Activated T-helper 1 cell treated with anti-CD3 and anti-CD28 coated beads, Interleukin-12 subunit alpha, Interleukin-12 subunit beta, Interleukin-2, Interleukin-4 antibody, amounts not matched to agents 30 ng/mL and 10 ng/mL and 1 ng/mL, durations not matched to agents 14 hours and 24 hours and 36 hours (primary cell): ENCODE results near the gene TTBK2. TPM values are rescaled to one million over a fixed set of nuclear protein-coding genes. Genes with fewer than 3 reads are reported as not detected.

Experiments
- DNase-seq: peaks from one replicate; pipeline ENCODE4 v3.0.0; 2021; ENCODE audit warnings: low spot score
- H3K27ac Mint-ChIP-seq: one replicate; pipeline ENCODE4 v1.8.0; 2021; ENCODE audit warnings: mild to moderate bottlenecking, mixed read lengths
- H3K27me3 Mint-ChIP-seq: one replicate; pipeline ENCODE4 v1.8.0; 2022; ENCODE audit warnings: mild to moderate bottlenecking, moderate library complexity, mixed read lengths; ENCODE audit not compliant: insufficient read depth
- H3K36me3 Mint-ChIP-seq: one replicate; pipeline ENCODE4 v1.8.0; 2021; ENCODE audit warnings: low read depth, mixed read lengths
- H3K4me1 Mint-ChIP-seq: one replicate; pipeline ENCODE4 v1.8.0; 2021; ENCODE audit warnings: low read depth, mixed read lengths
- H3K4me3 Mint-ChIP-seq: one replicate; pipeline ENCODE4 v1.8.0; 2021; ENCODE audit warnings: mild to moderate bottlenecking, moderate library complexity, mixed read lengths
- H3K9me3 Mint-ChIP-seq: one replicate; pipeline ENCODE4 v1.8.0; 2021; ENCODE audit warnings: mixed read lengths
- intact Hi-C: fragments of 100-400 bp; cut with micrococcal nuclease; formaldehyde crosslinking; loops from one replicate; pipeline ENCODE4 v1.15.1; 2024
- total RNA-seq: library from RNA; stranded (reverse); gene quantifications from 2 replicates; pipeline ENCODE4 v1.2.3, GENCODE V29; 2022

TTBK2 gene
- total RNA-seq, 1 donor from 2014 or later, result 11.4 TPM

- no peak overlapping the region for H3K4me3 Mint-ChIP-seq
- no peak for DNase-seq
- H3K27me3 Mint-ChIP-seq, result no peaks in the 10 kb centered on the region
- no peak overlapping the region for H3K27ac Mint-ChIP-seq
- H3K4me1 Mint-ChIP-seq, result no peaks in the 10 kb centered on the region
- no peaks in the 10 kb centered on the region for H3K9me3 Mint-ChIP-seq
- no peaks in the 10 kb centered on the region for H3K36me3 Mint-ChIP-seq
- intact Hi-C loops, result no loop called here
Observed at GRCh38 chr15:42845581-42845980, 75.0 kb downstream of the TTBK2 start.

- H3K9me3 Mint-ChIP-seq, result no peaks in the 10 kb centered on the region
- no peak overlapping the region for H3K27ac Mint-ChIP-seq
- no peak for DNase-seq
- intact Hi-C loops, result no loop called here
- H3K4me1 Mint-ChIP-seq, result no peaks in the 10 kb centered on the region
- no peak overlapping the region for H3K4me3 Mint-ChIP-seq
- no peaks in the 10 kb centered on the region for H3K36me3 Mint-ChIP-seq
- H3K27me3 Mint-ChIP-seq, result no peaks in the 10 kb centered on the region
Observed at GRCh38 chr15:42843699-42844098, 76.9 kb downstream of the TTBK2 start.

- Mint-ChIP-seq H3K27me3 (no peaks in the 10 kb centered on the region), H3K9me3 (no peaks in the 10 kb centered on the region)
Observed at GRCh38 chr15:42836251-42836650, 84.3 kb downstream of the TTBK2 start.

GRCh38 chr15:42832576-42832975 is 88.0 kb downstream of the TTBK2 start:
- Mint-ChIP-seq H3K9me3 (no peaks in the 10 kb centered on the region), H3K27me3 (no peaks in the 10 kb centered on the region), H3K4me3 (no peak overlapping the region), H3K27ac (no peak overlapping the region), H3K4me1 (no peaks in the 10 kb centered on the region), H3K36me3 (no peaks in the 10 kb centered on the region)
- no peak for DNase-seq
- intact Hi-C loops, result no loop called here

More at GRCh38 chr15:42836251-42836650, 84.3 kb downstream of the TTBK2 start:
- Mint-ChIP-seq H3K36me3 (no peaks in the 10 kb centered on the region), H3K4me3 (no peak overlapping the region), H3K4me1 (no peaks in the 10 kb centered on the region), H3K27ac (no peak overlapping the region)
- intact Hi-C loops, result no loop called here
- no peak for DNase-seq

- DNase-seq, result no peak
- no peak overlapping the region for H3K27ac Mint-ChIP-seq
- H3K36me3 Mint-ChIP-seq, result peaks cover 2% of the 10 kb centered on the region
- H3K4me1 Mint-ChIP-seq, result no peaks in the 10 kb centered on the region
- H3K4me3 Mint-ChIP-seq, result no peak overlapping the region
- H3K9me3 Mint-ChIP-seq, result no peaks in the 10 kb centered on the region
- intact Hi-C loops, result no loop called here
- H3K27me3 Mint-ChIP-seq, result no peaks in the 10 kb centered on the region
Observed at GRCh38 chr15:42826251-42826890, 94.2 kb downstream of the TTBK2 start.

GRCh38 chr15:42825599-42825998 is 95.0 kb downstream of the TTBK2 start:
- Mint-ChIP-seq H3K9me3 (no peaks in the 10 kb centered on the region), H3K4me3 (no peak overlapping the region), H3K27me3 (no peaks in the 10 kb centered on the region), H3K4me1 (no peaks in the 10 kb centered on the region), H3K27ac (no peak overlapping the region), H3K36me3 (peaks cover 6% of the 10 kb centered on the region)
- no peak for DNase-seq
- intact Hi-C loops, result no loop called here

GRCh38 chr15:42820811-42821210 is 99.8 kb downstream of the TTBK2 start:
- Mint-ChIP-seq H3K27ac (no peak overlapping the region), H3K36me3 (peaks cover 6% of the 10 kb centered on the region), H3K4me1 (no peaks in the 10 kb centered on the region), H3K27me3 (no peaks in the 10 kb centered on the region), H3K4me3 (no peak overlapping the region), H3K9me3 (no peaks in the 10 kb centered on the region)
- intact Hi-C loops, result no loop called here
- no peak for DNase-seq

GRCh38 chr15:42819786-42820185 is 100.8 kb downstream of the TTBK2 start:
- intact Hi-C loops, result no loop called here
- no peaks in the 10 kb centered on the region for H3K4me1 Mint-ChIP-seq
- DNase-seq, result no peak
- H3K27ac Mint-ChIP-seq, result no peak overlapping the region
- H3K27me3 Mint-ChIP-seq, result no peaks in the 10 kb centered on the region
- H3K4me3 Mint-ChIP-seq, result no peak overlapping the region
- H3K9me3 Mint-ChIP-seq, result no peaks in the 10 kb centered on the region
- peaks cover 6% of the 10 kb centered on the region for H3K36me3 Mint-ChIP-seq

- Mint-ChIP-seq H3K4me1 (no peaks in the 10 kb centered on the region), H3K36me3 (peaks cover 5% of the 10 kb centered on the region), H3K27me3 (no peaks in the 10 kb centered on the region), H3K27ac (no peak overlapping the region), H3K4me3 (no peak overlapping the region), H3K9me3 (no peaks in the 10 kb centered on the region)
- intact Hi-C loops, result no loop called here
- no peak for DNase-seq
Observed at GRCh38 chr15:42811433-42811832, 109.1 kb downstream of the TTBK2 start.

- no peak for DNase-seq
- H3K9me3 Mint-ChIP-seq, result no peaks in the 10 kb centered on the region
- no peaks in the 10 kb centered on the region for H3K4me1 Mint-ChIP-seq
- H3K4me3 Mint-ChIP-seq, result no peak overlapping the region
- no peak overlapping the region for H3K27ac Mint-ChIP-seq
- peaks cover 5% of the 10 kb centered on the region for H3K36me3 Mint-ChIP-seq
- intact Hi-C loops, result no loop called here
- no peaks in the 10 kb centered on the region for H3K27me3 Mint-ChIP-seq
Observed at GRCh38 chr15:42808913-42809312, 111.7 kb downstream of the TTBK2 start.

GRCh38 chr15:42805266-42805665 is 115.3 kb downstream of the TTBK2 start:
- H3K4me3 Mint-ChIP-seq, result no peak overlapping the region
- DNase-seq, result no peak
- intact Hi-C loops, result no loop called here

GRCh38 chr15:42804739-42805138 is 115.8 kb downstream of the TTBK2 start:
- Mint-ChIP-seq H3K9me3 (no peaks in the 10 kb centered on the region), H3K4me3 (no peak overlapping the region), H3K27ac (no peak overlapping the region), H3K36me3 (peaks cover 3% of the 10 kb centered on the region), H3K27me3 (no peaks in the 10 kb centered on the region), H3K4me1 (no peaks in the 10 kb centered on the region)
- DNase-seq, result no peak
- intact Hi-C loops, result loop anchor here (5.0 kb wide), 1 partner anchor 123 kb away; no protein-coding TSS in a partner anchor

More at GRCh38 chr15:42805266-42805665, 115.3 kb downstream of the TTBK2 start:
- Mint-ChIP-seq H3K36me3 (peaks cover 3% of the 10 kb centered on the region), H3K27me3 (no peaks in the 10 kb centered on the region), H3K9me3 (no peaks in the 10 kb centered on the region), H3K4me1 (no peaks in the 10 kb centered on the region), H3K27ac (no peak overlapping the region)

GRCh38 chr15:42803436-42803835 is 117.1 kb downstream of the TTBK2 start:
- H3K4me1 Mint-ChIP-seq, result no peaks in the 10 kb centered on the region
- H3K27me3 Mint-ChIP-seq, result no peaks in the 10 kb centered on the region
- DNase-seq, result no peak
- no peaks in the 10 kb centered on the region for H3K9me3 Mint-ChIP-seq
- H3K4me3 Mint-ChIP-seq, result no peak overlapping the region
- intact Hi-C loops, result loop anchor here (5.0 kb wide), 1 partner anchor 124 kb away; no protein-coding TSS in a partner anchor
- H3K27ac Mint-ChIP-seq, result no peak overlapping the region
- peaks cover 1% of the 10 kb centered on the region for H3K36me3 Mint-ChIP-seq

- Mint-ChIP-seq H3K36me3 (peaks cover 1% of the 10 kb centered on the region), H3K27me3 (no peaks in the 10 kb centered on the region), H3K4me3 (no peak overlapping the region), H3K9me3 (no peaks in the 10 kb centered on the region), H3K4me1 (peaks cover 2% of the 10 kb centered on the region), H3K27ac (no peak overlapping the region)
- no peak for DNase-seq
- intact Hi-C loops, result loop anchor here (5.0 kb wide), 1 partner anchor 125 kb away; no protein-coding TSS in a partner anchor
Observed at GRCh38 chr15:42802168-42802567, 118.4 kb downstream of the TTBK2 start.
